Superior temporal gyrus (tissue), 1 donor: Measurements from ENCODE around the gene CHAT.

Experiments
- DNase-seq: peaks from one replicate; pipeline ENCODE4 v3.0.0-alpha.2; 2016; ENCODE audit errors: extremely low spot score

CHAT gene

DNA sequence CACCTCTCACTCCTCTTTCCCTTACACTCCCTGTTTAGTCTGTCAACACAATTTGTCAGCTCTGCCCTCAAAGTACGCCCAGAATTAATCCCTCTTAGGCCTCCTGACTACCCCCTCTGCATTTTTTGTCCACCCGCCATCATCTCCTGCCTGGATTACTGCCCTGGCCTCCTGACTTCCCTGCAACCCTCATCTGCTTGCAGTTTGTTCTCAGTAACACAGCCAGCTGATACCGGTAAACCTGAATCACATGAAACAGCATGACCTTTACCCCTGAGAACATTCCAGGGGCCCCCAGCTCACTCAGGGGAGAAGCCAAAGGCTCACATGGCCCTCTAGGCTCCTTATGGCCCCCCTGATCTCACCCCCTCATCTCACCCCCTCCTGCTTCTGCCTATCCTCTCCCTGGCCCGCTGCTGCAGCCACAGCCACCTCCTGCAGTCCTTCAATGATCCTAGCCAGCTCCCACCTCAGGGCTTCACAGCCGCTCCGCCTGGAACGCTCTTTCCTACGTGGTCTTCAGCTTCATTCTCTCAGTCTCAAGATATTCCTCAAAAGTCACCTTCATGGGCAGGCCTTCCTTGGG lies 74.5 kb downstream of the CHAT start:
- no peak for DNase-seq

GRCh38 chr10:49688920-49689319 lies 75.1 kb downstream of the CHAT start:
- no peak for DNase-seq

DNA sequence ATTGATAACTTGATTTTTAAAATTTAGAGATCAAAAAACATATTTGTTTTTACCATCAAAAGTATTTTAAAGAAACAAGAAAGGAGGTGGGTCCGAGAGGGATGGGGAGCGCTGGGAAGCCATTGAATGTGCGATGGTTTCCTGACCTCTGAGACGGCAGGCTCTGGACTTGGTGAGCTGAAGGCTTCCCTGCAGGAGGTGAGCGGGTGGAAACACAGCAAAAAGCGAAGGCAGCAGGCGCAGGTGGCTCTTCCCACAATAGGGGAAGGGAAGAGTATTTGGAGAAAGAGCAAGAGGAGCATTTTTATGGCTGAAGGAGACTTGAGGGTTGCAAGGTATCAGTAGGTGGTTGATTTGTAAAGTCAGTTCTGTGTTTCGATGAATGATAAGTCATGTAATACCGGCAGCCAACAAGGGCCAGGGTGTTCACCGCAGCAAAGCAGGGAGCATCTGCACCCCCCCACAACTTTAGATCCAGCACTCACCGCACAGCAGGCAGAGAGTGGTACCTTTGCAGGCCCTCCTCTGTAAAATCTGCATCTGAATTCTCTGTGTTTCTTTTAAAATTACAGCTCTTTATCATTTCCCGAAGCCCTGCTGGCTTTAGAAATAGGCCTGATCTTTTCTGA lies 76.2 kb downstream of the CHAT start:
- no peak for DNase-seq

GRCh38 chr10:49690698-49691356 lies 77.0 kb downstream of the CHAT start:
- no peak for DNase-seq

DNA sequence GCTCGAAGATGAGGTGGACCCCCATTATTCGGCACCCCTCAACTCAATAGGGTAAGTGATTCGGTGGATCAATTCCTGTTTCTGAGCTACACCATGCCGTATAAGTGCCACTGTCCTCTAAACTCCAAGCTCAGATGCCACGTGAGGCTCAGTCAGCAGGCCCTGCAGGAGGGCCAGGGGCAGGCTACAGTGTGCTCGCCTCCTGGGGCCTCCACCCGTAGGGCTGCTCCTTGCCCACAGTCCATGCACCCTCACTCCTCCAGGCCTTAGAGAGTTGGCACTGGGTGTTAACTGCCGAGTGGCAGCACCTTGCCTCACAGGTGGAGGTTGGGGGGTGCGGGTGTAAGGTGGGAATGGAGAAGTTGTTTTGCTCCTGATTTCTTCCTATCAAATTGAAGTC lies 77.8 kb downstream of the CHAT start:
- no peak for DNase-seq

- DNase-seq = no peak
Observed at GRCh38 chr10:49694466-49694865, 80.6 kb downstream of the CHAT start.

DNA sequence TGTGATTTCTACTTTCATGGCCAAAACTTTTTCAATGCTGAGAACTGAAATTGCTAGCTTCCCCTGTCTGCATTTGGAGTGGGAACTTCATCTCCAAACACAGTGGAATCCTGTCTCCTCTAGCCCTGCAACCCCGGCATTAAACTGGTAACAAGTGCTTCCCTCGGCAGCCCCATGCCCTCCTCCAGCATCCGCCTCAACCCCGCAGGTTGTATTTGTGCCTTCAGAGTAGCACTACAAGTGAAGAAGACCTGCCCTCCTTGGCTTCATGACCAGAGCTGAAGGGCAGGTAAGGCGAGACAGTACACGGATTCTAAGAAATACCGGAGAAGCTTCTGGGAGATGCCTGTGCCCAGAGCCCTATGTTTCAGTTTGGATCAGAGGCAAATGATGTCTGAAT lies 82.5 kb downstream of the CHAT start:
- no peak for DNase-seq

GRCh38 chr10:49698679-49699078 lies 84.8 kb downstream of the CHAT start:
- DNase-seq = no peak

DNA sequence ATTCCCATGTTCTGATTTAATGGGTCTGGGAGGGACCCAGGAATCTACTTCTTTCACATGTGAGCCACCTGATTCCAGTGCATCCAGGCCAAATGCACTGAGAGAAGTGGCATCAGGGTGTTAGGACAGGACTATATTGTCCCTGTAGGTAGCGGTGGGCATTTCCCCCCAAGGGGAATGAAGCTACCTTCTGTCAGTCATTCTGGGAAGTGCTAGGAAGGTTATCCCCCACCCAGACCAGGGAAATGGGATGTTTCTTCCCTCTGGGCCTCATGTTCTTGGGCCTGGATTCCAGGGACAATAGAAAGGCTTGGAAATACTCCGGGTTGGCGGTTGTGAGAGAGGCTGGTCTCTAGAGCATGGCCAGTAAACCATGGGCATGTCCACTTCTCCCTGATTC lies 86.4 kb downstream of the CHAT start:
- no peak for DNase-seq

- no peak for DNase-seq
Observed at GRCh38 chr10:49700997-49701396, 87.2 kb downstream of the CHAT start.

DNA sequence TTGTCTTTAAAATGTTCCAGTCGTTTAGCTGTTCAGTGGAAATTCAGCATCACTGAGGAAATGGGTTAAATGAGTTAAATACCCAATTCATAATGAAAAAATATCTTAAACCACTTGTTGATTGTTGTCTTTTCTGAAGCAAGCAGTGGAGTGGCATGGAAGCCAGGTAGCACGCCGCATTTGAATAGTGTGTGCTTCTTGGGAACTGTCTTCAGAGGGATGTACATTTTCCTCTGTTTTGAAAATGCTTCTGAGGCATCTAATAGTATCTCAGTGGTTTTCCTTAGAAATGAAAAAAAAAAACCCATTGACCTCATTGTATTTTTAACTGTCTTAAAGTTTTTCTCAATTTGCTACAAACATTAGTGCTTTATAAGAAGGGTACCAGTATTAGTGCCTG lies 93.7 kb downstream of the CHAT start:
- no peak for DNase-seq

- DNase-seq = no peak
Observed at GRCh38 chr10:49709934-49710333, 96.1 kb downstream of the CHAT start.

DNA sequence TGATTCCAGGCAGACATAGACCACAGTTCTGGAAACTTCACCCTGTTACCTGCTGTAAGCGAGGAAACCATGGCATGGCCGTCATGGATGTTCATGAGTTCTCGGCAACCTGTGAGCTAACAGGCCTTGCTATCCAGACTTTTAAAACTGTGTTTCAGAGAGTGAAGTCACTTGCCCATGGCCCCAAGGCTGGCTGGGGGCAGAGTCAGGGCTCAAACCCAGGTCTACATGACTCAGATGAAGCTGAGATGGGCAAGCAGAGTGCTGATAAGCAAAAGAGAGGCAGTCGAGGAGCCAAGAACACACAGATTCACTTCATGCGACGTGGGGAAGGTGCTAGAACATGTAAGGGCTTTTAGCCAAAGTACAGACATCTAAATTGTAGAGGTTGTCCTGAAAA lies 97.1 kb downstream of the CHAT start:
- DNase-seq = no peak

- DNase-seq = no peak
Observed at GRCh38 chr10:49711481-49711880, 97.6 kb downstream of the CHAT start.

GRCh38 chr10:49713266-49713665 lies 99.4 kb downstream of the CHAT start:
- no peak for DNase-seq
